Bronchial epithelial cell (primary cell): Measurements from ENCODE around the gene PRKCSH. TPM values are rescaled to one million over a fixed set of nuclear protein-coding genes. Genes with fewer than 3 reads are reported as not detected.
"Not testable (repeated sequence)": the region's sequence is repeated elsewhere in the genome, so short reads cannot be mapped to it uniquely, and the experiment has no call there.

Experiments
- DNase-seq: peaks from one replicate; pipeline ENCODE4 v3.0.0-alpha.2; 2010; ENCODE audit warnings: low read depth
- FAIRE-seq: peaks from 2 replicates; lab custom pipeline; 2011; peaks lifted over from hg19 to GRCh38; lab: Jason Lieb, UNC
- H3K27me3 ChIP-seq: 2 replicates; pipeline ENCODE4 v1.5.1; 2011; ENCODE audit warnings: low read length; ENCODE audit not compliant: control insufficient read depth, insufficient read depth
- H3K36me3 ChIP-seq: 2 replicates; pipeline ENCODE4 v1.5.1; 2011; ENCODE audit warnings: low read length; ENCODE audit not compliant: control insufficient read depth, insufficient read depth
- H3K4me3 ChIP-seq: 2 replicates; pipeline ENCODE4 v1.5.1; 2011; ENCODE audit warnings: mild to moderate bottlenecking, low read depth, low read length, control low read depth
- total RNA-seq: library from RNA; depleted of rRNA; stranded (reverse); fragments of >200 nt; gene quantifications from 2 replicates; pipeline ENCODE4 v1.2.1, GENCODE V29; 2014
- TF ChIP-seq, protein P1 (sequence below): IDR thresholded peaks from 2 replicates; pipeline ENCODE4 v1.5.1; 2011; ENCODE audit warnings: mild to moderate bottlenecking, moderate library complexity, low read length, control low read depth, inconsistent platforms; ENCODE audit not compliant: insufficient read depth, severe bottlenecking

The PRKCSH gene
- total RNA-seq, 1 donor from 2014 or later: 67.9 TPM

DNA sequence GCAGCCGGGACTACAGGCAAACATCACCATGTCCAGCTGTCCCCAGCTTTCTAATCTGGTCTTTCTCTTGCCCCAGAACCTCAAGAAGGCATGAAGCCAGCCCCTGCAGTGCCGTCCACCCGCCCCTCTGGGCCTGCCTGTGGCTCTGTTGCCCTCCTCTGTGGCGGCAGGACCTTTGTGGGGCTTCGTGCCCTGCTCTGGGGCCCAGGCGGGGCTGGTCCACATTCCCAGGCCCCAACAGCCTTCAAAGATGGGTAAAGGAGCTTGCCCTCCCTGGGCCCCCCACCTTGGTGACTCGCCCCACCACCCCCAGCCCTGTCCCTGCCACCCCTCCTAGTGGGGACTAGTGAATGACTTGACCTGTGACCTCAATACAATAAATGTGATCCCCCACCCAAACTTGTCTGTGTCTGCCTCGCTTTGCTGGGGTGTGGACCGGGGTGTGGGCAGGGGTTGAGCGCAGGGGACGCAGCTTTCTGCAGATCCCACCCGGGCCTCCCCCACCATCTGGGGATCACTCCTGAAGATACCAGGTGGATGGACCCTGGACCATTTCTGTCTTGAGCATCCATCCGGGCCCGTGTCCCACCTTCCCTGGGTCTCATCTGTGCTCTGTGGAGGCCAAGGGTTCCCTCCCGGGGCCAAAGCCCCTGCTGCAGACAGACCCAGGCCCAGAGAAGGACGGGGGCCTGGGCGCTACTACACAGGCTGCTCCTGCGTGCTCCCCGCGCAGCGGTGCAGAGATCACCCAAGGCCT, 15.3 kb downstream of the PRKCSH start:
- TF ChIP-seq, protein P1, sequence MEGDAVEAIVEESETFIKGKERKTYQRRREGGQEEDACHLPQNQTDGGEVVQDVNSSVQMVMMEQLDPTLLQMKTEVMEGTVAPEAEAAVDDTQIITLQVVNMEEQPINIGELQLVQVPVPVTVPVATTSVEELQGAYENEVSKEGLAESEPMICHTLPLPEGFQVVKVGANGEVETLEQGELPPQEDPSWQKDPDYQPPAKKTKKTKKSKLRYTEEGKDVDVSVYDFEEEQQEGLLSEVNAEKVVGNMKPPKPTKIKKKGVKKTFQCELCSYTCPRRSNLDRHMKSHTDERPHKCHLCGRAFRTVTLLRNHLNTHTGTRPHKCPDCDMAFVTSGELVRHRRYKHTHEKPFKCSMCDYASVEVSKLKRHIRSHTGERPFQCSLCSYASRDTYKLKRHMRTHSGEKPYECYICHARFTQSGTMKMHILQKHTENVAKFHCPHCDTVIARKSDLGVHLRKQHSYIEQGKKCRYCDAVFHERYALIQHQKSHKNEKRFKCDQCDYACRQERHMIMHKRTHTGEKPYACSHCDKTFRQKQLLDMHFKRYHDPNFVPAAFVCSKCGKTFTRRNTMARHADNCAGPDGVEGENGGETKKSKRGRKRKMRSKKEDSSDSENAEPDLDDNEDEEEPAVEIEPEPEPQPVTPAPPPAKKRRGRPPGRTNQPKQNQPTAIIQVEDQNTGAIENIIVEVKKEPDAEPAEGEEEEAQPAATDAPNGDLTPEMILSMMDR: no peak
- no peak overlapping the region for H3K4me3 ChIP-seq
- H3K36me3 ChIP-seq: peaks cover 17% of the 10 kb centered on the region
- H3K27me3 ChIP-seq: no peaks in the 10 kb centered on the region
- no peak for FAIRE-seq
- DNase-seq: no peak

DNA sequence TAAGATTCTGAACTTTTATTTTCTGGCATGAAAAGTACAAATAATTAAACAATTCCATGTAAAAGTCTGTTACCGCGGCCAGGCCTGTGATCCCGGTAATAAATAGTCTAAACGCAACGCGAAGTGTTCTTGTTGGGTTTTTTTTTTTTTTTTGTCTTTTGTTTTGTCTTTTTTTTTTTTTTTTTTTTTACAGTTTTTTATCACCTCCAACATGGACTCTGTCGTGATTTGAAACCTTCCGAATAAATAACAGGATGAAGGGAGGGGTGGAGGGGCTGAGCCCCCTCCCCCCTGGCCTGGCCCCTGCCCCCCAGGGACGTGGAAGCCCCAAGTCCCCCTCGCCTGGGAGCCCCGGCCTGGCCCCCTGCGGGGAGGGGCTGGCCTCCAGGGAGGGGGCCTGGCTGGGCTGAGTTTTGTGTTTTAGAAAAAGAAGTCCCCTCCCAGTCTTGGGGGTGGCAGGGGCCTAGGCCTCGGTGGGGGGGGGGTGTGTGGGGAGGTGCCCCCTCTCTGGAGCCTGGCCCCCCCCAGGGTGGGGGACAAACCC, 16.0 kb downstream of the PRKCSH start:
- peaks cover 13% of the 10 kb centered on the region for H3K36me3 ChIP-seq
- H3K4me3 ChIP-seq: no peak overlapping the region
- FAIRE-seq: no peak
- no peak for DNase-seq
- no peaks in the 10 kb centered on the region for H3K27me3 ChIP-seq
- TF ChIP-seq, protein P1: no peak

DNA sequence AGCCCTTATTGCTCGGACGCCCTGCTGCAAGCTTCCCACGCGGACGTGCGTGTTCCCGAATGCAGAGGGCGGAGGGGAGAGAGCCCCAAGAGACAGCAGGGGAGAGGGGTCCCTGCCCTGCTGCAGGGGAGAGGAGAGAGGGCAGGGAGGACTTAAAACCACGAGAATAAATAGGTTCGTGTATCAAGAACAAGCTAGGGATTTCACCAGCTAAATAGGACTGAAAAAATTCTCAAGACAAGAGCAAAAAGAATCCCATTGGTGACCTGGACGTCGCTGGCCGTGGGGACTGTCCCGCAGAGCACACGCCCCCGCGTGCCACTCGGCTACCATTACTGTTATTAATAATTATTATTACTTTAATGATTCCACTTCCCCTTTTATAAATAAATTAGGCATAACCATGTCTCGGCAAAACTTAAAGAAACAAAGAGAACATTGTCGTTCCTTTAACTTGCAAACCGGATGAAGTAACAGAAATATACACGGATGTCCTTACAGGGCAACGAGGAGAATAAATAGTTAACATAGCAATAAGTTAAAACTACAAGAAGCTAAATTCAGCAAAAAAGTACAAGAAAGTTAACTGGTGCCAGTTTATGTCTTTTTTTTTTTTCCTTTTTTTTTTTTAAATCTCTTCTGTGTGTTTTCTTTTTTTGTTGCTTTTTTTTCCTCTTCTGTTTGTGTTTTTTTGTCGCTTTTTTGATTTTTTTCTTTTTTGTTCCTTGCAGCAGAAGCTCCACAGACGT, 16.6 kb downstream of the PRKCSH start:
- H3K36me3 ChIP-seq: peaks cover 11% of the 10 kb centered on the region
- DNase-seq (no peak), FAIRE-seq (no peak)
- no peak overlapping the region for H3K4me3 ChIP-seq
- TF ChIP-seq, protein P1: no peak
- no peaks in the 10 kb centered on the region for H3K27me3 ChIP-seq

DNA sequence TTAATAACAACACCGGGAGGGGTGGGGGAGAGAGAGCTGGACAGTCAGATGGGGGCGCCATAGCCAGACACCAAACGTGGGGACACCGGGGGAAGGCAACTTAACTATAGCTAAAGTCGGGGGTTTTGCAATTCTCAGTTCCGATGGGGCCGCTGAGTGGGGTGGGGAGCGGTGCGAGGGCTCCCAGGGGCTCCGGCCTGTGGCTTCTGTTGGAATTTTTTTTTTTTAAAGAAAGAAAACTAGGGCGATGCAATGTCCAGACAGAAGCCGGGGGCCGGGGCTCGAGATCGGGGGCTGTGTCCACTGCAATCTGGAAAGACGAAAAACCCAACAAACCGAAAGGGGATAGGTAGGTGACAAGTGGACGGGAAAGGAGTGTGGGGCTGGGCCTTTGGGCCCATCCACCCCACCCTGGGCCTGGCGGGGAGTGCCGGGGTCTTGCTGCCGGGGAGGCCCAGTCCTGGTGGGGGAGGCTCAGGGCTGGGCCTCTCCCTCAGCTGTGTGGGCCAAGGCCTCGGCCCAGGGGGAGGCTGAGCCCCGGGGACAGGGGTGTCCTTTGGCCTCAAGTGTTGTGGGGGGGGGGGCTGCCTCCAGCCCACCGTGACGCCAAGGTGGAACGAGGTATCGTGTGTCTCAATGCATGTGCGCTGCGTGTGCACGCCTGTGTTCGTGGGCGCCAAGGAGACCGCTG, 17.3 kb downstream of the PRKCSH start:
- Histone ChIP-seq H3K4me3 (no peak overlapping the region), H3K36me3 (peaks cover 6% of the 10 kb centered on the region), H3K27me3 (no peaks in the 10 kb centered on the region)
- DNase-seq (no peak), FAIRE-seq (no peak)
- TF ChIP-seq, protein P1: no peak

DNA sequence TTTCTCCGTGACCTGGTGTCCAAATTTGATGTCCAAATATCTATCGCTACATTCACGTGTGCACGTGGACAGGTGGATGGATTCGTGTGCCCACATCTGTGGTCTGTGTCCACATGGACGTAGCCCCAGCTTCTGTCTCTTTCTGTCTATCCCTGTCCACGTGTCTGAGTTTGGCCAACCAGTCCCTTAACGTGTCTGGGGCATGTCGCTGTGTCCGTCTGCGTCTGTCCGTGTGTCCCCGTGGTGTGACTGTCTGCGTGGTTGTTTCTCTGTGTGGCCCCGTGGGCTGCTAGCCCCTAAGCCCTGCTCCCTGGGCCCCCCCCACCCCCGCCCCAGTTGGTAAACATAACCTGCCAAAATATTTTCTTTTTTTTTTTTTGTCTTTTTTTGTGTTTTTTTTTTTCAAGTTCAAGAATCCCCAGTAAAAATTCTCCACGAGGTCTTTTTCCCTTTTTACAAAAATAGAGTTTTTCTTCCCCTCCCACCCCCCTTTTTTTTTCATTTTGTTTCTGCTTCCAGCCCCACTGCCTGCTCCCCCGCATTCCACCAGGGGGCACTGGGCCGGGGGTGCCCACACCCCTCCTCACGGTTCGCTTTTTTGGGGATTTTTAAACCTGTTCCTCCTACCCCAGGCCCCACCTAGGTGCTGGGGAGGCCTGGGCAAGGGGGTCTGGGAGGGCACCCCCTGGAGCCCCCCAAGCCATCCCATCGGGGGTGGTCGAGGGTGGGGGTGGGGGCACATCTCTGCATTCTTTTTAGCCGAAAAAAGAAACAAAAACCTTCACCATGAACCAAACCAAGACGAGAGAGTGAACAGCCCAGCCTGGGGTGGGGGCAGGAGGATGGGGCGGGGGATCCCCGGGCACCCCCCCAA, 18.3 kb downstream of the PRKCSH start:
- Histone ChIP-seq H3K27me3 (no peaks in the 10 kb centered on the region), H3K4me3 (no peak overlapping the region), H3K36me3 (peaks cover 3% of the 10 kb centered on the region)
- TF ChIP-seq, protein P1: peak; percentile 17
- FAIRE-seq: no peak
- DNase-seq: no peak

DNA sequence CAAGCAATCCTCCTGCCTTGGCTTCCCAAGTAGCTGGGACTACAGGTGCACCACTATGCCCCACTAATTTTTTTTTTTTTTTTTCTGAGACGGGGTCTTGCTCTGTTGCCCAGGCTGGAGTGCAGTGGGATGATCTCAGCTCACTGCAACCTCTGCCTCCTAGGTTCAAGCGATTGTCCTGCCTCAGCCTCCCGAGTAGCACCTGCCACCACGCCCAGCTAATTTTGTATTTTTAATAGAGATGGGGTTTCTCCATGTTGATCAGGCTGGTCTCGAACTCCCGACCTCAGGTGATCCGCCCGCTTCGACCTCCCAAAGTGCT, 19.8 kb downstream of the PRKCSH start:
- not testable (repeated sequence) for H3K36me3 ChIP-seq, FAIRE-seq, H3K4me3 ChIP-seq, H3K27me3 ChIP-seq, DNase-seq
